Nephron (organoid): ENCODE data around the gene E2F7.

Source experiments
- H3K27ac Mint-ChIP-seq, 3 experiments: 2 replicates each; pipeline ENCODE4 v1.8.0; 2020; ENCODE audit warnings: mixed read lengths in 3 of 3, mild to moderate bottlenecking in 2 of 3, moderate library complexity in 1 of 3
- H3K27me3 Mint-ChIP-seq: 2 replicates; pipeline ENCODE4 v1.8.0; 2021; ENCODE audit warnings: low read depth, mild to moderate bottlenecking, moderate library complexity, mixed read lengths
- H3K36me3 Mint-ChIP-seq: 2 replicates; pipeline ENCODE4 v1.8.0; 2020; ENCODE audit warnings: low read depth, mixed read lengths
- H3K4me1 Mint-ChIP-seq: 2 replicates; pipeline ENCODE4 v1.8.0; 2020; ENCODE audit warnings: mixed read lengths
- H3K4me3 Mint-ChIP-seq, 3 experiments: 2 replicates each; pipeline ENCODE4 v1.8.0; 2020; ENCODE audit warnings: mild to moderate bottlenecking in 3 of 3, mixed read lengths in 3 of 3, moderate library complexity in 2 of 3
- H3K9me3 Mint-ChIP-seq: 2 replicates; pipeline ENCODE4 v1.8.0; 2020; ENCODE audit warnings: mixed read lengths
- CTCF ChIP-seq, 3 experiments: fragments of 200-600 bp; sonication (generic); IDR thresholded peaks; one replicate each; pipeline ENCODE4 v1.5.0; 2021; ENCODE audit warnings: antibody characterized with exemption in 3 of 3; ENCODE audit not compliant: unreplicated experiment in 3 of 3

The E2F7 gene

GRCh38 chr12:77053259-77053658 lies 12.1 kb downstream of the E2F7 start:
- Mint-ChIP-seq H3K9me3 (no peaks in the 10 kb centered on the region), H3K4me3 (no peak overlapping the region), H3K36me3 (peaks cover 38% of the 10 kb centered on the region), H3K4me1 (no peaks in the 10 kb centered on the region), H3K27ac (no peak overlapping the region), H3K27me3 (no peaks in the 10 kb centered on the region)
- no peak for TF ChIP-seq CTCF (IDR thresholded peaks at IDR 0.05; ENCODE audit: unreplicated experiment in 3 of 3)

GRCh38 chr12:77049767-77050353 lies 15.5 kb downstream of the E2F7 start:
- no peak overlapping the region for H3K27ac Mint-ChIP-seq
- H3K36me3 Mint-ChIP-seq: peaks cover 47% of the 10 kb centered on the region
- H3K4me3 Mint-ChIP-seq: no peak overlapping the region
- no peaks in the 10 kb centered on the region for H3K4me1 Mint-ChIP-seq
- peak; percentile 72 to 85 (median 82) for TF ChIP-seq CTCF (IDR thresholded peaks at IDR 0.05; ENCODE audit: unreplicated experiment in 3 of 3)
- H3K9me3 Mint-ChIP-seq: no peaks in the 10 kb centered on the region
- H3K27me3 Mint-ChIP-seq: no peaks in the 10 kb centered on the region

- no peak overlapping the region for H3K4me3 Mint-ChIP-seq
- H3K27ac Mint-ChIP-seq: no peak overlapping the region
- H3K4me1 Mint-ChIP-seq: no peaks in the 10 kb centered on the region
- no peaks in the 10 kb centered on the region for H3K27me3 Mint-ChIP-seq
- peaks cover 44% of the 10 kb centered on the region for H3K36me3 Mint-ChIP-seq
- peak in 2 of 3 experiments; percentile 19 to 31 for TF ChIP-seq CTCF (IDR thresholded peaks at IDR 0.05; ENCODE audit: unreplicated experiment in 3 of 3)
- H3K9me3 Mint-ChIP-seq: no peaks in the 10 kb centered on the region
These were observed 17.8 kb downstream of the E2F7 start for GRCh38 chr12:77047341-77048109.

- no peaks in the 10 kb centered on the region for H3K27me3 Mint-ChIP-seq
- TF ChIP-seq CTCF (IDR thresholded peaks at IDR 0.05; ENCODE audit: unreplicated experiment in 3 of 3): no peak
- no peaks in the 10 kb centered on the region for H3K9me3 Mint-ChIP-seq
- peaks cover 52% of the 10 kb centered on the region for H3K36me3 Mint-ChIP-seq
- no peak overlapping the region for H3K27ac Mint-ChIP-seq
- no peak overlapping the region for H3K4me3 Mint-ChIP-seq
- H3K4me1 Mint-ChIP-seq: no peaks in the 10 kb centered on the region
These were observed 18.9 kb downstream of the E2F7 start for GRCh38 chr12:77046468-77046867.

GRCh38 chr12:77045183-77045582 lies 20.2 kb downstream of the E2F7 start:
- Mint-ChIP-seq H3K27me3 (no peaks in the 10 kb centered on the region), H3K27ac (no peak overlapping the region), H3K9me3 (no peaks in the 10 kb centered on the region), H3K4me3 (no peak overlapping the region), H3K4me1 (no peaks in the 10 kb centered on the region), H3K36me3 (peaks cover 65% of the 10 kb centered on the region)
- no peak for TF ChIP-seq CTCF (IDR thresholded peaks at IDR 0.05; ENCODE audit: unreplicated experiment in 3 of 3)

- Mint-ChIP-seq H3K27ac (no peak overlapping the region), H3K4me1 (no peaks in the 10 kb centered on the region), H3K4me3 (no peak overlapping the region), H3K27me3 (no peaks in the 10 kb centered on the region), H3K36me3 (peaks cover 70% of the 10 kb centered on the region), H3K9me3 (no peaks in the 10 kb centered on the region)
- TF ChIP-seq CTCF (IDR thresholded peaks at IDR 0.05; ENCODE audit: unreplicated experiment in 3 of 3): no peak
These were observed 20.6 kb downstream of the E2F7 start for GRCh38 chr12:77044721-77045120.
